GM18520 (cell line): Measurements from ENCODE around the gene LTA4H.
"Not testable (repeated sequence)": the region's sequence is repeated elsewhere in the genome, so short reads cannot be mapped to it uniquely, and the experiment has no call there.

Experiments
- ATAC-seq: cut with Tn5 transposase; IDR thresholded peaks from one replicate; pipeline ENCODE4 v1.9.1; 2021; ENCODE audit not compliant: unreplicated experiment

The LTA4H gene

DNA sequence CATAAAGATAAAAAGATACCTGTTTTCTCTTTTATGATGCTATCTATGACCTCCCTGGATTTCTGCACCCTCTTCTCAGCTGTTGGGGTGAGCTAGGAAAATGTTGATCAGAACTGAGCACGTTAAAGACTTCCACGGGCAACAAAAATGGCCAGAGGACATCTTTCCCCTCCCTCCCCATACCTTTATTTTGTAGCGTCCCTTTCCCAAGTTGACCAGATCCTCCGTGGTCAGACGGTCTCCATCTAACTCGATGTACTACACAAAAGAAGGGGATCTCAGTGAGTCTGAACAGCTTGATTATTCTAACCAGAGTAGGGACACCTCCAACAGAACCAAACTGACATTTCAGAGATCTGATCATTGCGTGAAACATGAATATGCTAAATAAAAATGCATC, 41.5 kb downstream of the LTA4H start:
- ATAC-seq, result no peak

DNA sequence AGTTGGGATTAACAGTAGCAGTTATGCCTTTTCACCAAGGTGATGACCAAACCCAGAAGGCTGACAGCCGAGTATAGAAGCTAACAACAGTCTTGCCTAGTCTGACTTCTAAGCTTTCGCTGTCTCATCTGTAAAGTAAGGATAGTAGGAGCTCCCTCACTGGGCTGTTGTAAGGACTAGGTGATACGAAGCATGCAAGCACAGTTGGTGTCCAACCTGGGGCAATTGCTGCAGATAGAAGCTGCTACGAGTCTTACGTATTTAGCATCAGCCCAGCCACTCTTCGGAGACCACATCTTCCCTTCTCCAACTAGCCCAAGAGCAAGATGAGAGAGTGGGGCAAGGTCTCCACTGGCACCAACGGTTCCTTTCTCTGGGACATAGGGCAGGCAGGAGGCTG, 45.3 kb downstream of the LTA4H start:
- no peak for ATAC-seq

DNA sequence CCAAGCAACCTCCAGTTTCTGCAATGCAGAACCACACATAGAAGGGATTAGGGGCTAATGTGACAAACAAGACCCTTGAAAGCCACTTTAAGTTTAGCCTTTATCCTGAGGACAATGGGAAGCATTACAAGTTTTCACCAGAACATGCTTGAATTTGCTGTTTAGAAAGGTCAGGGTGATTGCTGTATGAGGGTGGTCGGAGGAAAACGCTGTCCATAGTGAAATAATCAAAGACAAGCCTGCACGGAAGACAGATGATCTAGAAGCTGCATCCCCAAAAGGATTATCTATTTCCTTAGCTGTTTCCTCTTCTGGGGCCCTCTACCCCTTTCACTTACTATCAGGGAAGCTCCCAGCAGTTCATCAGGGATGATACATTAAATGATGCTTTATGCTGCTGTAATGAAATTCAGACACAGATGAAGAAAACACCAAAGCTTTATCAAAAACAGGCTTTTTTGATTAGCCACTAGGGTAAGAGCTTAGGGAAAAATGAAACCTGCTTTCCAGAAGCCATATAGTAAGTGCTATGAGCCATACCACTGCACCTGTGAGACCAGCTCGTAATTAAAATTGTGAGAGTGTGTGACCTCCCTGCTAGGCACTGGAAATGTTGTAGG, 45.8 kb downstream of the LTA4H start:
- ATAC-seq, result no peak

DNA sequence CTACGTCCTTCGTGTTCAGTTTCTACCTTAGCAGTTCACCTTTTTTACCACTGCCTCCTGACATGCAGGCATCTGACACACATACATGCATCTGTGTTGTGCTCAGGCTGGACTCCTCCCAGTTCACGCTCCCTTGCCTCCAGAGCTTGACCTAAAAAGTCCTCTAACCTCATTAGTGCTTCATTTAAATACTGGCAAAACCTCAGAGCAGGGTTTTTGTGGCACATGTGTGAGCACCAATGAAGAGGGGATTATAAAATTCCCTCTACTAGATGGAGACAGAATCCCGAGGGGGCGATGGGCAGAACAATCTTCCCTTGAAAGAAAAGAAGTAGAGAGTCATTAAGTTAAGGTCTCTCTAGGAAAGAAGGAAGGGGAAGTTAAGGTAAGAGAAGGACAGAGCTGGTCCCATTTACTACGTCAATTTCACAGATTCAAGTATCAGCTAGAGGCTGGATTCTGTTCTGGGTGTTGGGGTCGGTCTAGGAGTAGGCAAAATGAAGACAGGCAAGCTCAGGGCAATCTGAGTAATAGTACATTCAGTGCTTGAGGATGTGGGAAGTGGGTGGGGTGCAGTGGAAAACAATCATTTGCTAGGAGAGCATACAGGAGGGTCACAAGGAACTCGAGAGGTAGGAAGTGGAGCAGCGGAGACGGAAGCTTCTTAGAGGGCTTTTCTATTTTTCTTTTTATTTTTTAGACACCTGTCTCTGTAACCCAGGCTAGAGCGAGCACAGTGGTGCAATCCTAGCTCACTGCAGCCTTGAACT, 46.7 kb downstream of the LTA4H start:
- no peak for ATAC-seq

DNA sequence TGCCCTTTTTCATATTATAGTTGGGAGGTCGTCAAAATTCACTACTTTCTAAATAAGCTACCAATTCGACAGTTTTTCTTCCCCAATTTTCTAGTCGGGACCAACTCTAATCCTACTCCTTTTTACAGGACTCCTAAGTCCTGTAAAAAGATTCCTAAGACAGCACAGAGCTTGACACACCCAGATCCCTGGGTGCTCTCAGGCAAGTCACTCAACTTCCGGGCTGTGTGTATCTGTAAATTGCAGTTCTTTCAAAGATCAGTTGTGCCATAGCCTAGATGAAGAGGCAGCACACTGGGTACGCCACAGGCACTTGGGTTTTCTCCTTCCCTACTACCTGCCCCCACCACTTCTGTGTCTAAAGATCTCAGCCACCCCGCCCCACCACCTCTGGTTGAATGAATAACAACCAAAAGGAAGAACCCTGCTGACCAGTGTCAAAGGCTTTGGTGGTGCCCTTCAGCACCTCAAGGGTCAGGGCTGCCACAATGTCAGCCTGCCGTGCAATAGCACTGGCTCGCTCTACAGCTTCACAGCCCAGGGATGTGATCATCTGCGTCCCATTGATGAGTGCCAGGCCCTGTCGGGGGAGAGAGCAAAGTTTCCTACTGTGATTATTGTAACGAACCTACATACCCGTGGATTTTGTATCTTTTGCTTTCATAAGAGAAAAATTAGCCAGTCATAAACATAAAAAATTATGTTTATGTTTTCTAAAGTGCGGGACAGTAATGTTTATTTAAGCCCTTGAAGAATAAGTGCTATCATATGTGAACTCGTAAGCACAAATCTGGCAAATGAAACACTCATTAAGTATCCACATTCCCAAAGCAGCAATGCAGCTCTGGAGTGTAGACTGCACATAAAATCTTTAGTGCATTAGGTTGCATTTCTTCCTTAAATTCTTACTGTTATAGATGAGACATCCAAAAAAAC, 48.5 kb downstream of the LTA4H start:
- no peak for ATAC-seq

DNA sequence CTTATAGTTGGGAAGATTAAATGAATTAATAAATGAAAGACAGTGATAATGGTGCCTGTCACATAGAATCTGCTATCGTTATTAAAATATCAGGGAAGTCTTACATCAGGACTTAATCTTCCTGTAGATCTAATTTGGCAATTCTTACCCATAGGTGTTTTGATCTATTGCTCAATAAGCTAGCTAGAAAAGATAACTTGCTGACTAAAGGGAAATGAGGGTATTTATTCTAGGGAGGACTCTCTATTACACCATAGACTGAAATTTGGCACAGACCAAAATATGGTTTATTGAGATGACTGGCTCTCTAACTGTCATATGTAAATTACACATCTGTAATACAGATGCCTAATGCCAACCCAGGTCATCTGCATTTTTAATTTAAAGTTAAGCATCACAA, 50.7 kb downstream of the LTA4H start:
- no peak for ATAC-seq

DNA sequence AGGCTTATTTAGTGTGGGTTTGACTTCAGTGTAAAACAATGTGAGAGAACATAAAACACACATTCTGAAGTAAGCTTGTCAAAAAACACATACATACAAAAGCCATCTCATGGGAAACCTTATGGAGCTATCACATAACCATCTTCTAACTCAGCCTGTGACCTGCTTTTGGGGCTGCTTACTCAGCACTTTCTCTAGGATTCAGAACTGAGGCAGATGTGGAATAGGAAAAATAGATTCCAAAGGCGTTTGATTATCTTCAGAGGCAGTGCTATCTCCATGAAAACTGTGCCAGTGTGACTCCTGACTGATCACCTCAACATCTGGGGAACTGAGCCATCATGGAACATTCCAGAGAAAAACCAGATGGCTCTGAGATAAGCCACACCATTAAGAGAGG, 52.8 kb downstream of the LTA4H start:
- ATAC-seq, result no peak

DNA sequence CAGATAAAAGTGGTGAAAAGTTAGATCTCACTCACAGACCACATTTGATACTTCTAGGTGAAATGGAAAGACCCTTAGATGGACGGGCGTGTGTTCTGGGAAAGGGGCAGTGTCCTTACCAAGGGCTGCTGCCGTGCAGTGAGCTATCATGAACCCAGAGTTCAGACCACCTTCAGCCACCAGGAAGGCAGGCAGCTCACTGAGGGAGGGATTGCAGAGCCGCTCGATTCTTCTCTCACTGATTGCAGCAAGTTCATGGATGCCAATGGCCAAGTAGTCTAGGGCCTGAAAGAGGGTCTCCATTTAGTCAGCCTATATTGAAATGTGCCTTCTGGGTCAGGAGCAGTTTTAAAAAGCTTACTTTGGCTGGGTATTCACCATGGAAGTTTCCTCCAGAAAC, 55.0 kb downstream of the LTA4H start:
- no peak for ATAC-seq

DNA sequence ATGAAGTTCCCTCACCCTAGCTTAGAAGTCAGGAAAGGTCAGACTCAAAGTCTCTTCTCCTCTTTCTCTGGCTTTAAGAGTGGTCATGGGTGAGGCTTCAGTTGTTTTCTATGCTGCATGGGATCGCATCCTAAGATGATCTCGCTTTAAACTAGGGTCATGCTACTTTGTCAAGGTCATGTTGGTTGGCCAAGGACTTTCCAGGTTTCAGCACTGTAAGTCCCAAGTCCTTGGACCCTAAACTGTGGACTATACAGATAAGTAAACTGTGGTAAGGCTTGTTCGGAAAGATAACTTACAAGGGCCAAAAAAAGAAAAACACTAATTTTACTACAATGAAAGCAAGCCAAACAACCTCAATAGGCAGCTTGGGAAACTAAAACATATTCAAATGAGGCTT, 56.6 kb downstream of the LTA4H start:
- no peak for ATAC-seq

DNA sequence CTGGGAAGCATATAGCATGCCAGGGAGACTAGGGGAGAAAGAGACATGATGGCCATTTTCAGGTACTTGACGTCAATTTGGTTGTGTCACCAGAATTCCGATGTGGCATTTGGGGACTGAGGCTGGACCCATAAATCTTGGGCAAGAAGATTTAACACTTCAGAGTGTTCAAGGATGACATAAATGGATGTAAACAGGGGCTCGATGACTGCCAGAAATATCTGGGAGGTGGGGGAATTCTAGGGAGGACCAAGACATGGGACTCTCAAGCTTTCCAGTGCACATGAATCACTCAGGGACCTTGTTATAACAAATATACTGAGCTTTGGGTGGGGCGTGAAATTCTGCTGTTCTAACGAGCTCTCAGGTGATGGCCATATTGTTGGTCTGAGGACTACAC, 57.0 kb downstream of the LTA4H start:
- ATAC-seq, result no peak

DNA sequence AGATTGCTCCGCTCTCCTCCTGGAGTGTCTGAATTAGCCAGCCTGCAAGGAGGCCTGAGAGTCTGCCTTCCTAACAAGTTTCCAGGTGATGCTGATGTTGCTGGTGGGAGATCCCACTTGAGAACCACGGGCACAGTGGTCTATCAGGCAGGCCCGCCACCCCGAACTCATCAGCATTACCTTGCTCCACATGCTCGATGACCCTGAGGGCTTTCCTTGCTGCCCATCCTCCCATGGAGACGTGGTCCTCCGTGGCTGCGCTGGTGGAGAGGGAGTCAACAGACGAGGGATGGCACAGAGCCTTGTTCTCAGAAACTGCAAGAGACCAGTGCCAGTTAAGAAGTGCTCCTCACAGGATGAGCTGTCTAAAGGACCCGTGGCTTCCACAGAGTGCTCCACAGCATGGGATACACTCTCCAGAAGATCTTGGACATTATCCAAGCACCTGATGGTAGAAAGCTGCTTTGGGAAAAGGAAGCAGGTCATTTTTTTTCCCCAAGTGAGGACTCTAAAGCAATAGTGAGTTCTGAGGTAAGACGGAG, 57.6 kb downstream of the LTA4H start:
- ATAC-seq, result no peak

DNA sequence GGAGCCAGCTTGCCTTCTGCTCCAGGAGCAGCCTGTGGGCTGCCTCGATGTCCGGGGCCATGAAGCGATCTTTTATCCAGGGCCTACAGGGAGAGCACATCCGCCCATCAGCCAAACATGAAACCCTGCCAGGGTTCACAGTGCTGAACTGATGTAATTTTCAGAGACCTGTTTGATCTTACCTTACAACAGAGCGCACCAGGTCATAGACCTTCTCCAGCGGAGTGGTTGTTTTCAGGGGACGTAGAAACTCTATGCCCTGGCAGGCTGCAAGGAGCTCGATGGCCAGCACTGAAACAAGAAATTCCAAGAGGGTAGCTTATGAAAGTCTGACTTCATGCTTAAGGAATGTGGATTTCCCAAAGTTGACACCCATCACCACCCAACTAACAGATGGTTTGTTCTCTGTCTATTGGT, 59.0 kb downstream of the LTA4H start:
- no peak for ATAC-seq

DNA sequence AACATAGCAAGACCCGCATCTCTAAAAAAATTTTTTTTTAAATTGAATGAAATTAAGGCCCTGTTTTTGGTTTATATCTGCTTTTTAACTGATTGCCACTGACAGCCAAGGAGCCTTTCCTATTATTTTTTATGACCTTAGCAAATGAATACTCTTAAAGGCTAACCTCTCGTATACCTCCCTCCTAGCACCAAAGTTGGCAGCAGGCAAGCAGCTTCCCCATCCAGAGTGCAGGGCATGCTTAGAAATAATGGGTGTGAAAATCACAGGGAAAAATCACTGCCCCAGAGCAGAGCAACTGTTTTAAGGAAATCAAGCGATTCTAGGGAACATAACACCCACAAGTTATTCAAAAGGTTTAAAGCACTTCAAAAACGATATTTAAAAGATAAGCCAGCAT, 59.9 kb downstream of the LTA4H start:
- no peak for ATAC-seq

DNA sequence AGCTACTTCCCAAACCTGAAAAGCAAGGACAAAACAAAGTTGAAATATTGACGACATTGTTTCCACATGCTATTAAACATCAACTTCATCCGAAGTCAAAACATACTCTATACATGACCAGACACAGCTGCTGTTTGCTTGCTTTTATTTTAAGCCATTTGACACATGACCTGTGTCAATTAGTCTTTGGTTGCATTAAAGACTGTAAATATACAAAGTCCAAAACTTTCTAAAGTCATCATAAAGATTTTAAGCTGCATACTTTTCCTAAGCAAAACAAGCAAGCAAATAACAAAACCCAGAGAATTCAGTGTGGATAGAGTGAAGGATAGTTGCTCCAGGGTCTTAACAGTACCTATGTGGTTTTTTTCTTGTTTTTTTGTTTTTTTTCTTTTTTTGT, 61.0 kb downstream of the LTA4H start:
- no peak for ATAC-seq

DNA sequence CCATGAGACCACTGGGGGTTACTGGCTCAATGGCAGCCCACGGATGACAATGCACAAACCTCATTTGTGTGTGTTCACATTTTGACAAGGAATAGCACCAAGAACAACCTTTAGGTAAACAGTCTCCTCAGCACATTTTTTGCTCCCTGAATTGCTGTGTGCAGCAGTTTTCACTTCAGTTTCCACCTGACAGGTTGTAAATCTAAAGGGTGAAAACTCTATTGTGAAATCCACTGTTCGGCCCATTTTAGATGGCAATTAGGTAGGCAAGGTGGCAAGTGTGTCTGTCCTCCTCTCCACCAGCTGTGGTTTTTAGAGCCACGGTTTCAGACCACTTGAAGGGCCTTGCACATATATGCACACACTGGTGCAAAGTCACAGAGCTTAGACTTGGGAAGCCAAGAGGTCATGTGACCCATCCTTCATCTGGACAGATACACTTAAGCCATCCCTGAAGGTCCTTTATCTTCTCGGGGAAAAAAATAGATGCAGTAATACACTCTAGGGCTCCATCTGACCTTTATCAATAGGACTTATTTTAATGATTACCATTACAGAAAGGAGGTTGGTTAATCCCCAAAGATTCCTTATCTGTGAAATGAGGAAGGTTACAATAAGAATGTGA, 62.4 kb downstream of the LTA4H start:
- ATAC-seq, result no peak

DNA sequence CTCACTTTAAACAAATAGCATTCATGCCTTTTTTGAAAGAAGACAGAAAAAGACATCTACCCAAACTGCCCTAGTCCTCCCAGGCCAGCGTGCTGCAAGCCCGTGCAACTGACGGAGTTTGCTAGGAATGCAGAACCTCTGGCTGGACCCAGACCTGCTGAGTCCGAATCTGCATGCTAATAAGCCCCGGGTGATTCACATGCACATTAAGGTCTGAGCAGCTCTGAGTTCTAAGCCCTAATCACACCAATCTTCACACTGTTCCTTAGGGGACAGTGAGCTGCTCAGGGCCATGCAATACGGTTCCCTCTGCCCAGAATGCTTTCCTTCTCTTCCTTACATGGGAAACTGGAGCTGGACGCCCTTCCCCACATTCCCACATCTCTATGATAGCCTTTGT, 64.5 kb downstream of the LTA4H start:
- no peak for ATAC-seq

DNA sequence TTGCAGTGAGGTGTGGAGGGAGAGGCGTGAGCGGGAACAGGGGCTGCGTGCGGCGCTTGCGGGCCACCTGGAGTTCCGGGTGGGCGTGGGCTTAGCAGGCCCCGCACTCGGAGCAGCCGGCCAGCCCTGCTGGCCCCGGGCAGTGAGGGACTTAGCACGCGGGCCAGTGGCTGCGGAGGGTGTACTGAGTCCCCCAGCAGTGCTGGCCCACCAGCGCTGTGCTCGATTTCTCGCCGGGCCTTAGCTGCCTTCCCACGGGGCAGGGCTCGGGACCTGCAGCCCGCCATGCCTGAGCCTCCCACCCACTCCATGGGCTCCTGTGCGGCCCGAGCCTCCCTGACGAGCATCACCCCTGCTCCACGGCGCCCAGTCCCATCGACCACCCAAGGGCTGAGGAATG, 66.3 kb downstream of the LTA4H start:
- not testable (repeated sequence) for ATAC-seq

DNA sequence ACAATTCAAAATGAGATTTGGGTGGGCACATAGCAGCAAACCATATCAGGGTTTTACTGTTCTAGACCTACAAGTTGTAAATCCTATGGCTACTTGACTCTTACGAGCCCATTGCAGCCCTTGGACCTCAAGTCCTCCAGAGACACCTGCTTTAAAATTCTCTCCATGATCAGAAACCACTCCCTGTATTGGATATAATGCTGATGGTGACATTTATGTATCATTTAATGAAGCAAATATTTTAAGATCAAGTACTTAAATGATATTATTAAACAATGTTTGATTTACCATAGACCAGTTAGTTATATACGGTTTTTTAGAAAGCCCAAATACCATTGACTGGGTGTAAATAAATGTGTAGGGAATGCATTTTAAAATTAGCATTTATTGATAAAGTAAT, 68.1 kb downstream of the LTA4H start:
- ATAC-seq, result no peak

DNA sequence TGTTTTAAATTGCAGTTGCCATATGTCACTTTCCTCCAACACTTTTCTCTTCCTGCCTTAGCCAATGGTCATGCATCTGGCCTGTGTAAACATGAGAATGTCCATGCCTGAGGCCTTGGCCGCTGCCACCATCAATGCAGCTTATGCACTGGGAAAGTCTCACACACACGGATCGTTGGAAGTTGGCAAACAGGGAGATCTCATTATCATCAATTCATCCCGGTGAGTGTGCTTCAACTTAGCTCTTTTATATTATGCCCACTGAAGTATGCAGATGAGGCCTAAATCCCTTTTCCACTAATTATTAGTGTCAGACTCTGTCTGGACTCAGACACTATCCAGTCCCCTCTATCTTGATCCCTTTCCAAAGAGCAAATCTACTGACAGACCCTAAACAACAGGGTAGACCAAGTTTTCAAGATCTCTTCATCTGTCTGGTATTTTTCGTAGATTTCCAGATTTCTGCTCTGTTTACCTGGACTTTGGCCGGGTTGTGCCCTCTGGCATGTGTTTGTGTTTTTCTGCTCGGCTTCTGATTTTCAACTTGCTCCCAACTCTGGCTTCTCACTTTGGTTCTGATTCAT, 69.0 kb downstream of the LTA4H start:
- ATAC-seq, result no peak

DNA sequence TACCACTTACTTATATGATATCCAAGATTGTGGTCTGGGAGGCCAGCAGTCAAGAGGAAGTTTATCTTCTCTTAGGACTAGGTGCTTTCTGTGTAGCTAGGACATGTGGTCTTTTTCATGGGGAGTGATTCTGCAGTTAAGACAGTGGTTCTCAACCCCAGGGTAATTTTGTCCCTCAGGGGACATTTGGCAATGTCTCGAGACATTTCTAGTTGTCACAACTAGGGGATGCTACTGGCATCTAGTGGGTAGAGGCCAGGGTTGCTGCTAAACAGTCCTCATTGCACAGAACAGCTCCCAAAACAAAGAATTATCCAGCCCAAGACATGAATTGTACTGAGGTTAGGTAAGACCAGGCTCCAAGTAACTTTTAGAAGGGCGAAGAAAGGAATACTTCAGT, 72.3 kb downstream of the LTA4H start:
- no peak for ATAC-seq

DNA sequence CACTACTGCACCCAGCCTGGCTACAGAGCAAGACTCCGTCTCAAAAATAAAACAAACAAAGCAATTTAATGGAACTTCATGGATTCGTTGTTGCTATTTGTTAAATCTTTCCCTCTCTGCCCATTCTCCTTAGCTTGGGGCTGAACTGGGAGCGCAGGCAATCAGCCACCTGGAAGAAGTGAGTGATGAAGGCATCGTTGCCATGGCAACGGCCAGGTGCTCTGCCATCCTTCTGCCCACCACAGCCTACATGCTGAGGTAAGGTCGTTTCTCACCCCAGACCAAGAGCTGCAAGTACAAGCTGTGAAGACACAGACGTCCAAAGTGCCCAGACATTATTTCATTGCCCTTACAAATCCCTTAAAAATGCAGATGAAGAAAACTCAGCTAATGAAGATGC, 73.2 kb downstream of the LTA4H start:
- ATAC-seq, result no peak
